GM10248 (cell line): ENCODE measurements around the gene ASIC2.

Experiments
- CTCF ChIA-PET: fragments of 300-600 bp; sonication (Branson Sonifier 250); formaldehyde crosslinking; extraction: SDS; loops from one replicate; lab custom pipeline; 2021; ENCODE audit warnings: antibody characterized with exemption; lab: Yijun Ruan, JAX
- POLR2A ChIA-PET: fragments of 350-650 bp; sonication (Branson Sonifier 250); formaldehyde crosslinking; extraction: SDS; loops from one replicate; lab custom pipeline; 2020; ENCODE audit warnings: antibody characterized with exemption; lab: Yijun Ruan, JAX
- DNase-seq: peaks from one replicate; pipeline ENCODE4 v3.0.0; 2012; ENCODE audit errors: extremely low spot score
- TF ChIP-seq, protein P1 (sequence below): IDR thresholded peaks from 2 replicates; pipeline ENCODE4 v1.5.1; 2012; ENCODE audit warnings: mild to moderate bottlenecking, low read depth; ENCODE audit errors: extremely low read depth, missing control alignments, control extremely low read depth

Gene ASIC2

DNA sequence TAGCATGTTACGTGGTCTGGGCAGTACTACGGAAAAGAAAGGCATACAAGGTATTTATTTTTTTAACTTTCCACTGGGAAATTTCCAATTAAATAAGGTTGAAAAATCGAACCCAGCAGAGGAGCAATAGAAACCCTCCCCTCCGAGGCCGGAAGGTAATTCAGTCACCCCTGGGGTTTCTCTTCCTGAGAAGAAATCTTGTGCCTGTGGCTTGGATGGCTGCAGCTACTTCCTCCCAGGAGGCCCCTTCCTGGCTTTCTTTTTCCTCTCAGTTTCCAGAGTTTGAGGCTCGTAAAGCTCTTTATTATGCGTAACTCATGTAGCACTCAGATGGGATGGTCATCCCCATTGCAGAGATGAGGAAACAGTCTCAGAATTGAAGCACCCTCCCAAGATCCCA lies 140.3 kb downstream of the ASIC2 start:
- no peak for DNase-seq
- POLR2A ChIA-PET, result no interaction called here
- CTCF ChIA-PET, result no interaction called here
- TF ChIP-seq, protein P1, sequence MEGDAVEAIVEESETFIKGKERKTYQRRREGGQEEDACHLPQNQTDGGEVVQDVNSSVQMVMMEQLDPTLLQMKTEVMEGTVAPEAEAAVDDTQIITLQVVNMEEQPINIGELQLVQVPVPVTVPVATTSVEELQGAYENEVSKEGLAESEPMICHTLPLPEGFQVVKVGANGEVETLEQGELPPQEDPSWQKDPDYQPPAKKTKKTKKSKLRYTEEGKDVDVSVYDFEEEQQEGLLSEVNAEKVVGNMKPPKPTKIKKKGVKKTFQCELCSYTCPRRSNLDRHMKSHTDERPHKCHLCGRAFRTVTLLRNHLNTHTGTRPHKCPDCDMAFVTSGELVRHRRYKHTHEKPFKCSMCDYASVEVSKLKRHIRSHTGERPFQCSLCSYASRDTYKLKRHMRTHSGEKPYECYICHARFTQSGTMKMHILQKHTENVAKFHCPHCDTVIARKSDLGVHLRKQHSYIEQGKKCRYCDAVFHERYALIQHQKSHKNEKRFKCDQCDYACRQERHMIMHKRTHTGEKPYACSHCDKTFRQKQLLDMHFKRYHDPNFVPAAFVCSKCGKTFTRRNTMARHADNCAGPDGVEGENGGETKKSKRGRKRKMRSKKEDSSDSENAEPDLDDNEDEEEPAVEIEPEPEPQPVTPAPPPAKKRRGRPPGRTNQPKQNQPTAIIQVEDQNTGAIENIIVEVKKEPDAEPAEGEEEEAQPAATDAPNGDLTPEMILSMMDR, result no peak

DNA sequence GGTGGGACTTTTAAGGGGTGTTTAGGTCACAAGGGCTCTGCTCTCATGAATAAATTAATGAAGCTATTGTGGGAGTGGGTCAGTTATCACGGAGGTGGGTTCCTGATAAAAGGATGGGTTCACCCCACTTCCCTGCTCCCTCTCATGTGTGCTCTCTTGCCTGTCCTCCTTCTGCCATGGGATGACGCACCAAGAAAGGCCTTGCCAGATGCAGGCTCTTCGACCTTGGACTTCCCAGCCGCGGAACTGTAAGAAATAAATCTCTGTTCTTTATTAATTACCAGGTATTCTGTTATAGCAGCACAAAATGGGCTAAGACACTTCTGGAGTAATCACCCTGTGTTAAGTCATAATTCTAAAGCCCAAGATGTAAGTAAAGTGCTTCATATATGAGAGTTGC lies 141.5 kb downstream of the ASIC2 start:
- ChIA-PET POLR2A (no interaction called here), CTCF (no interaction called here)
- TF ChIP-seq, protein P1, result no peak
- DNase-seq, result no peak

DNA sequence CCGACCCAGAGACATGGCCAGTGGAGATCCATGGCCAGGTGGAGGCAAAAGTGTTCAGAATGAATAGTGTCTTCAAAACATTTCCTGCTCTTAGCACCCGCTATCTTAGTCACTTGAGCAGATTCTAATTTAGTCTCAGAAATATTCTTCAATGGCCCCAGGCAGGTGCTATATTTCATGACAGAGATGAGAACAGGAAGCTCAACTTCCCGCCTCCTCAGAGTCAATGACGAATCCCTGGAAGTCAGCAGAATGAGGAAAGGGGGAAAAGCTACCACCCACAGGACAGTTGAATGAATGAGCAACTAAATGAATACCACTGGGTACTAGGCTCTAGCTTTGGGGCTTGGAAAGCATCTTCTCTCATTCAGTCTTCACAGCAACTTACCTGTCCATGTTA lies 147.2 kb downstream of the ASIC2 start:
- DNase-seq, result no peak
- TF ChIP-seq, protein P1, result no peak
- ChIA-PET CTCF (interaction anchor here (1.5 kb wide), 1 partner anchor 16 kb away, joined by 3 read pairs; no protein-coding TSS in a partner anchor), POLR2A (no interaction called here)

DNA sequence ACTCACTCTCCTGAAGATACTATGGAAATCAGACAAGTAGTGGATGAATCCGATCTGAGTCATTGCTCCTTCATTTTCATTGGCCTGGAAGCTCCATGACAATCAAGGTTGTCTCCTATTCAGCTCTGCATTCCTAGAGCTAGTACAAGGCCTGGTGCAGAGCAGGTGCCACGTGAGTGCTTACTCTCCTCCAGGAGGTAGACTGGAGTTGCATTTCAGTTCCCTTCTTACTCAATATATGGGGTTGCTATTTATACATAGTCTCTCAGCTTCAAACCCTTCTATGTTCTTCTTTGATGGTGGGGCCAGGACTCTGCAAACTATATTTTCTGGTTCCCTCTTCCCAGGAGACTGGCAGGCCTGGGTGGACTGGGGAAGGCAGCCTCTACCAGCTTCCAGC lies 148.3 kb downstream of the ASIC2 start:
- no peak for DNase-seq
- TF ChIP-seq, protein P1, result no peak
- ChIA-PET CTCF (no interaction called here), POLR2A (no interaction called here)

DNA sequence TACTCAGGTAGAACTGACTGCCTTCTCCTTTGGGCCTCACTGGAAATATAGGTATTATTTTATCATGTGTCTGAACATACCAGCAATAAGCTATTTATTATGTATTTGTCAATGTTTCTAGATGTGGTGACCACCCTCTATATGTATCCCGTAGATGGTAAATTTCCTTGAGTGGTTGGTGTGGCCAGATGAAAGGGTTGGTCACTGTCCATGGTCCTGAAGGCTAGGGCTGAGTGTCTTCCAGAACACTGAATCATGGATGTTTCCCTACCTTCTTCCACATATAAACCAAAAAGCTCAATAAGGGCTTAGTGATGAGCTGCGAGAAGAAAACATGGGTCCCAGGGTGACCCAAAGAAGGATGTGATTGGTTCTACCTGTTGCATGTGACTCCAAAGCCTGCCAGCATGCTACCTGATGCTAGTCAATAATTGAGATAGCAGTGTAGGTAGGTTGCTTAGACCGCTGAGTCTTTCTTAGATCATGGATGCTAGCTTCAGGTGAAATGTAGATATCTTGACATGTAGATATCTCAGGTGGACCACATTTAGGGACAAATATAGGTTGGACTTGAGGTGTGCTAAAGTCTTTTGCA lies 150.3 kb downstream of the ASIC2 start:
- no peak for DNase-seq
- TF ChIP-seq, protein P1, result no peak
- ChIA-PET POLR2A (no interaction called here), CTCF (interaction anchor here (1.2 kb wide), 1 partner anchor 13 kb away, joined by 4 read pairs; no protein-coding TSS in a partner anchor)

DNA sequence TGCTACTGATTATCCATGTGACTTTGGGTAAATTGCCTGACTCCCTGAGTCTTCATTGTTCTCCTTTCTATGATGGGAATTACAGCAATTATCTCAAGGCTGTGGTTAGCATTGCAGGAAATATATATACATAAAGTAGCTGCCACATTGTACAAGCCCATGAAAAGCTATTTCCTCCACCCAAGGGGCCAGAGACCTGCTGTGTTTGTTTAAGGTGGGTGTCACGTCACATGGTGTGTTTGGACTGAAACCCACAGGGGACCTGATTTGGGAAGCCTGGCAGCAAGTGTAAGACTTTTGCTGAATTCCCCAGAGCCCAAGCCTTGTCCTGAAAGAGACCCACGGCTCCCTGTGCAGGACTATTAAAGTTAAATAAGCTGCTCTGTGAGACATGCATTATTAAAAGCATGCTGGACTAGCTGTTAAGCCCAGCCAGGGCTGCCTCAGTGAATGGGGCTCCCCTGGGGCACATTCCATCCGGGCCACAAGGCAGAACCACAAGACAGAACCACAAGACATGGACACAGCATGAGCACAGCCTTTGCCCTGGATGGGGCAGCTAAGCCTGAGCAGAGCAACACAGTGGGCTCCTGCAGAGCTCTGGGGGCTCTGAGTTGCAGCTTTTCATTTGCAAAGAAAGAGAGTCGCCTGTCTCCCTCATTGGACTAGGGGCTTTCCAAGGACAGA lies 152.5 kb downstream of the ASIC2 start:
- ChIA-PET CTCF (no interaction called here), POLR2A (no interaction called here)
- no peak for DNase-seq
- TF ChIP-seq, protein P1, result no peak
